GM23338 (cell line): ENCODE measurements around the gene PRSS3. TPM values are rescaled to one million over a fixed set of nuclear protein-coding genes. Genes with fewer than 3 reads are reported as not detected.
"Not testable (repeated sequence)": the region's sequence is repeated elsewhere in the genome, so short reads cannot be mapped to it uniquely, and the experiment has no call there.

Source experiments
- ATAC-seq: fragments of 200-7000 bp; cut with Tn5 transposase; 3 replicates; pipeline ENCODE4 v1.9.1; 2020
- DNase-seq: peaks from one replicate; pipeline ENCODE4 v3.0.0-alpha.2; 2015; ENCODE audit warnings: low spot score
- H2AFZ ChIP-seq: fragments of 200-600 bp; sonication (generic); 2 replicates; pipeline ENCODE4 v1.8.0; 2016; ENCODE audit warnings: antibody characterized with exemption, mild to moderate bottlenecking, moderate library complexity
- H3F3A ChIP-seq: fragments of 200-600 bp; sonication (generic); replicated peaks from 2 replicates; pipeline ENCODE4 v1.8.0; 2017; ENCODE audit warnings: antibody characterized with exemption, mixed run types, low read depth
- H3K27ac ChIP-seq: fragments of 200-600 bp; sonication (generic); 2 replicates; pipeline ENCODE4 v1.6.1; 2016; ENCODE audit warnings: low read depth
- H3K27me3 ChIP-seq: fragments of 200-600 bp; sonication (generic); 2 replicates; pipeline ENCODE4 v1.8.0; 2016; ENCODE audit warnings: mild to moderate bottlenecking, mixed run types, moderate library complexity; ENCODE audit not compliant: insufficient read depth
- H3K36me3 ChIP-seq: fragments of 200-600 bp; sonication (generic); 2 replicates; pipeline ENCODE4 v1.8.0; 2016; ENCODE audit warnings: mild to moderate bottlenecking; ENCODE audit not compliant: insufficient read depth
- H3K4me1 ChIP-seq: fragments of 200-600 bp; sonication (generic); 2 replicates; pipeline ENCODE4 v1.8.0; 2016; ENCODE audit warnings: mild to moderate bottlenecking, moderate library complexity; ENCODE audit not compliant: insufficient read depth
- H3K4me2 ChIP-seq: fragments of 200-600 bp; sonication (generic); 2 replicates; pipeline ENCODE4 v1.7.1; 2017; ENCODE audit warnings: mixed run types
- H3K4me3 ChIP-seq: fragments of 200-600 bp; sonication (generic); 2 replicates; pipeline ENCODE4 v1.6.1; 2016; ENCODE audit warnings: mixed run types
- H3K79me2 ChIP-seq: fragments of 200-600 bp; sonication (generic); replicated peaks from 2 replicates; pipeline ENCODE4 v1.8.0; 2017; ENCODE audit warnings: mild to moderate bottlenecking; ENCODE audit not compliant: insufficient read depth
- H3K9me2 ChIP-seq: fragments of 200-600 bp; sonication (generic); 2 replicates; pipeline ENCODE4 v1.8.0; 2017; ENCODE audit not compliant: insufficient read depth
- H4K20me1 ChIP-seq: fragments of 200-600 bp; sonication (generic); replicated peaks from 2 replicates; pipeline ENCODE4 v1.8.0; 2017; ENCODE audit warnings: mild to moderate bottlenecking; ENCODE audit not compliant: insufficient read depth
- H3K27ac Mint-ChIP-seq: 2 replicates; pipeline ENCODE4 v1.8.0; 2020; ENCODE audit warnings: inconsistent platforms, mild to moderate bottlenecking, moderate library complexity, mixed read lengths
- H3K27me3 Mint-ChIP-seq: 3 replicates; pipeline ENCODE4 v1.8.0; 2022; ENCODE audit warnings: low read depth, mild to moderate bottlenecking, moderate library complexity, mixed read lengths, inconsistent platforms; ENCODE audit not compliant: insufficient read depth, poor library complexity
- H3K36me3 Mint-ChIP-seq: 3 replicates; pipeline ENCODE4 v1.8.0; 2021; ENCODE audit warnings: low read depth, mild to moderate bottlenecking, inconsistent platforms, moderate library complexity, mixed read lengths
- H3K4me1 Mint-ChIP-seq: 3 replicates; pipeline ENCODE4 v1.8.0; 2020; ENCODE audit warnings: mild to moderate bottlenecking, inconsistent platforms, mixed read lengths
- H3K4me3 Mint-ChIP-seq: 3 replicates; pipeline ENCODE4 v1.8.0; 2021; ENCODE audit warnings: moderate library complexity, mild to moderate bottlenecking, inconsistent platforms, mixed read lengths
- H3K9me3 Mint-ChIP-seq: 3 replicates; pipeline ENCODE4 v1.8.0; 2020; ENCODE audit warnings: moderate library complexity, mild to moderate bottlenecking, inconsistent platforms, mixed read lengths
- CREB1 ChIP-seq: fragments of 250-450 bp; sonication (Bioruptor Pico); IDR thresholded peaks from 2 replicates; pipeline ENCODE4 v1.5.0; 2020; ENCODE audit warnings: low read depth, mild to moderate bottlenecking, moderate library complexity
- EZH2 ChIP-seq: fragments of 200-600 bp; sonication (generic); IDR thresholded peaks from one replicate; pipeline ENCODE4 v1.8.0; 2017; ENCODE audit warnings: antibody characterized with exemption, mild to moderate bottlenecking, low read depth; ENCODE audit not compliant: unreplicated experiment
- POLR2AphosphoS5 ChIP-seq: IDR thresholded peaks from 2 replicates; pipeline ENCODE4 v1.6.1; 2016; ENCODE audit warnings: antibody characterized with exemption, low read depth
- STAT1 ChIP-seq: IDR thresholded peaks from one replicate; pipeline ENCODE4 v1.6.1; 2016; ENCODE audit warnings: antibody characterized with exemption; ENCODE audit not compliant: unreplicated experiment
- ZNF114 ChIP-seq: fragments of 250-450 bp; sonication (Bioruptor Pico); IDR thresholded peaks from 2 replicates; pipeline ENCODE4 v1.5.0; 2020; ENCODE audit warnings: mild to moderate bottlenecking, moderate library complexity
- ZNF331 ChIP-seq: fragments of 250-450 bp; sonication (Bioruptor Pico); IDR thresholded peaks from 2 replicates; pipeline ENCODE4 v1.5.0; 2020; ENCODE audit warnings: low read depth, mild to moderate bottlenecking, moderate library complexity
- polyA plus RNA-seq: library from polyadenylated mRNA; unstranded; fragments of >200 nt; fragmentation: Nextera tagmentation; extraction: Ambion mirVana; gene quantifications from 2 replicates; pipeline ENCODE4 v1.2.1, GENCODE V29; 2016
- total RNA-seq: library from RNA; depleted of rRNA; stranded (reverse); fragments of >200 nt; shearing (Covaris generic); gene quantifications from 2 replicates; pipeline ENCODE4 v1.2.3, GENCODE V29; 2014
- TF ChIP-seq, protein P1 (sequence below): IDR thresholded peaks from one replicate; pipeline ENCODE4 v1.6.1; 2018; ENCODE audit warnings: antibody characterized with exemption; ENCODE audit not compliant: unreplicated experiment

PRSS3 gene
- total and polyA plus RNA-seq, 2 experiments from 2014 or later = 4.2 to 4.5 TPM

DNA sequence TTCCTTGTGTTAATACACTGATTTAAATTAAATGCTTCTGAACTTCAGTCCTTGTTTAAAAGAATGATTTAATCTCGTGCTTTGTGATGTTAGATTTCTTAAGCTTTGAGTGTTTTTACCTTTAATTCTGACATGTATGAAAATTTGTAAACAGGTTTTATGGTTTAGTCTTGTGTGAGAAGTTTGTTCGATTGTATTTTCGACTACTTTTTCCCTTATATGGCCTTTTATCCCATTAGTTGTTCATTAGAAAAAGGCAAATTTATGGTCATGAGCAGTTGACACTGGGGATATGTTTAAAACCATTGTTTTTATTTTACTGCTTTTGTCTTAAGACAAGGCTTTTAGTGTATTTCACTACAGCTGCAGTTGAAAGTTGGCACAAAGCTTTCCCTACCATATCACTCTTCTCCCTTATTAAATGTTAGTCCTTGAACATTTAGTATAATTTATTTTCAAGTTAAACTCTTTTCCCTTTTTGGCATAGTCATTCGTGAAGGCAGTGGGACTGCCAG is 24.9 kb downstream of the PRSS3 start (continued):
- TF ChIP-seq, protein P1, sequence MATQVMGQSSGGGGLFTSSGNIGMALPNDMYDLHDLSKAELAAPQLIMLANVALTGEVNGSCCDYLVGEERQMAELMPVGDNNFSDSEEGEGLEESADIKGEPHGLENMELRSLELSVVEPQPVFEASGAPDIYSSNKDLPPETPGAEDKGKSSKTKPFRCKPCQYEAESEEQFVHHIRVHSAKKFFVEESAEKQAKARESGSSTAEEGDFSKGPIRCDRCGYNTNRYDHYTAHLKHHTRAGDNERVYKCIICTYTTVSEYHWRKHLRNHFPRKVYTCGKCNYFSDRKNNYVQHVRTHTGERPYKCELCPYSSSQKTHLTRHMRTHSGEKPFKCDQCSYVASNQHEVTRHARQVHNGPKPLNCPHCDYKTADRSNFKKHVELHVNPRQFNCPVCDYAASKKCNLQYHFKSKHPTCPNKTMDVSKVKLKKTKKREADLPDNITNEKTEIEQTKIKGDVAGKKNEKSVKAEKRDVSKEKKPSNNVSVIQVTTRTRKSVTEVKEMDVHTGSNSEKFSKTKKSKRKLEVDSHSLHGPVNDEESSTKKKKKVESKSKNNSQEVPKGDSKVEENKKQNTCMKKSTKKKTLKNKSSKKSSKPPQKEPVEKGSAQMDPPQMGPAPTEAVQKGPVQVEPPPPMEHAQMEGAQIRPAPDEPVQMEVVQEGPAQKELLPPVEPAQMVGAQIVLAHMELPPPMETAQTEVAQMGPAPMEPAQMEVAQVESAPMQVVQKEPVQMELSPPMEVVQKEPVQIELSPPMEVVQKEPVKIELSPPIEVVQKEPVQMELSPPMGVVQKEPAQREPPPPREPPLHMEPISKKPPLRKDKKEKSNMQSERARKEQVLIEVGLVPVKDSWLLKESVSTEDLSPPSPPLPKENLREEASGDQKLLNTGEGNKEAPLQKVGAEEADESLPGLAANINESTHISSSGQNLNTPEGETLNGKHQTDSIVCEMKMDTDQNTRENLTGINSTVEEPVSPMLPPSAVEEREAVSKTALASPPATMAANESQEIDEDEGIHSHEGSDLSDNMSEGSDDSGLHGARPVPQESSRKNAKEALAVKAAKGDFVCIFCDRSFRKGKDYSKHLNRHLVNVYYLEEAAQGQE = no peak
- TF ChIP-seq ZNF114 (CRISPR knock-in tag) (no peak), STAT1 (no peak)

DNA sequence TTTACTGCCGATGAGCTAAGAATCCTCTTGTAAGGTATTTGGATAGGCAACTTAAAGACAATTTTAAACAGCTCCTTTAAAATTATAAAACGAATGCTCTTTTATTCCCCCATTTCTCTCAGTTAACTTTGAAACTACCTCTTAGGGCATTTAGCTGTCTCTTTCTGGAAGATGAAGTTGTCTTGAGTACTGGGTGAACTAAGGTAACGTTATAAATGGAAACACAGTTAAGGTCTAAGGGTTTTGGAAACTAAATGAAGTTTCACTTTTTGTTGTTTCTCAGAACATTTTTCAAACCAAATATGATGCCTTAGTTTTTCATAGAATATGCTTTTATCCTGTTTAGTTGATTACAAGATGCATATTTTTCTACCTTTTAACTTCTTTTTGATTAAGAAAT is 28.4 kb downstream of the PRSS3 start:
- Histone ChIP-seq H3K4me3 (no peak overlapping the region), H3K36me3 (no peaks in the 10 kb centered on the region; the same call in 1 of the 2 replicates), H4K20me1 (peaks cover 38% of the 10 kb centered on the region), H3F3A (no peaks in the 10 kb centered on the region), H3K9me2 (no peaks in the 10 kb centered on the region), H3K27me3 (no peaks in the 10 kb centered on the region), H3K4me2 (no peak overlapping the region), H2AFZ (no peak overlapping the region), H3K4me1 (peaks cover 17% of the 10 kb centered on the region), H3K79me2 (peaks cover 100% of the 10 kb centered on the region), H3K27ac (no peak overlapping the region)
- H3K27ac Mint-ChIP-seq = no peak overlapping the region
- peaks cover 10% of the 10 kb centered on the region for H3K36me3 Mint-ChIP-seq
- no peak overlapping the region for H3K4me3 Mint-ChIP-seq
- H3K9me3 Mint-ChIP-seq = no peaks in the 10 kb centered on the region
- TF ChIP-seq, protein P1 = no peak
- TF ChIP-seq EZH2 = no peak
- TF ChIP-seq POLR2AphosphoS5 = no peak
- TF ChIP-seq ZNF331 (CRISPR knock-in tag) = no peak
- TF ChIP-seq CREB1 (CRISPR knock-in tag) = no peak
- ATAC-seq = no peak
- peaks cover under 1% of the 10 kb centered on the region for H3K27me3 Mint-ChIP-seq
- peaks cover 20% of the 10 kb centered on the region for H3K4me1 Mint-ChIP-seq
- DNase-seq = no peak

DNA sequence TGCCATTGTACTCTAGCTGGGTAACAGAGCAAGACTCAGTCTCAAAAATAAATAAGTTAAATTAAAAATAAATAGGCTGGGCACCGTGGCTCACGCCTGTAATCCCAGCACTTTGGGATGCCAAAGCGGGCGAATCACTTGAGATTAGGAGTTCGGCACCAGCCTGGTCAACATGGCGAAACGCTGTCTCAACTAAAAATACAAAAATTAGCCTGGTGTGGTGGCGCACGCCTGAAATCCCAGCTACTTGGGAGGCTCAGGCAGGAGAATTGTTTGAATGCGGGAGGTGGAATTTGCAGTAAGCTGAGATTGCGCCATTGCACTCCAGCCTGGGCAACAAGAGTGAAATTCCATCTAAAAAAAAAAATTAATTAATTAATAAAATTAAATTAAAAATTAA is 31.9 kb downstream of the PRSS3 start:
- Histone ChIP-seq H3K79me2 (peaks cover 100% of the 10 kb centered on the region), H4K20me1 (peaks cover 32% of the 10 kb centered on the region)
- H3K27me3 ChIP-seq, H3F3A ChIP-seq, H3K27ac ChIP-seq, H3K4me3 Mint-ChIP-seq, H3K9me2 ChIP-seq, H3K4me1 ChIP-seq, DNase-seq, H2AFZ ChIP-seq, H3K36me3 Mint-ChIP-seq, H3K9me3 Mint-ChIP-seq, H3K4me1 Mint-ChIP-seq, H3K27me3 Mint-ChIP-seq, H3K36me3 ChIP-seq, H3K27ac Mint-ChIP-seq, H3K4me3 ChIP-seq, H3K4me2 ChIP-seq, ATAC-seq: not testable (repeated sequence)

DNA sequence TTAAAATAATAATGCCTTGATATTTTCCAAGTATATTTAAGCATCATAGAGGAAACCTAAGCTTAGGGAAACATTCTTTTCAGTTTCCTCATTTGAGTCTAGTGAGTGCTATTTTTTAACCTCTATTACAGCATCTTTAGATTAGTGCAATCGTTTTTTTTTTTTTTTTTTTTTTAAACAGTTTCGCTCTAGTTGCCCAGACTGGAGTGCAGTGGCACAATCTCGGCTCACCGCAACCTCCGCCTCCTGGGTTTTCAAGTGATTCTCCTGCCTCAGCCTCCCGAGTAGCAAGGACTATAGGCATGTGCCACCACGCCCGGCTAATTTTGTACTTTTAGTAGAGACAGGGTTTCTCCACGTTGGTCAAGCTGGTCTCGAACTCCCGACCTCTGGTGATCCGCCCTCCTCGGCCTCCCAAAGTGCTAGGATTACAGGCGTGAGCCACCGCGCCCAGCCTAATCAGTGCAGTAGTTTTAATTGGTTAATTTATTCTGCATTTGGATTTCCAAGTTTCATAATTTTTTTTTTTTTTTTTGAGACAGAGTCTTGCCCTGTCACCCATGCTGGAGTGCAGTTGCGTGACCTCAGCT is 34.4 kb downstream of the PRSS3 start:
- H2AFZ ChIP-seq, H3K27ac ChIP-seq, H3K36me3 ChIP-seq, DNase-seq, H3K9me2 ChIP-seq, H3K27ac Mint-ChIP-seq, H3K9me3 Mint-ChIP-seq, H3K4me1 ChIP-seq, H3K27me3 Mint-ChIP-seq, H3K27me3 ChIP-seq, H3K4me3 ChIP-seq, H3K4me3 Mint-ChIP-seq, H3F3A ChIP-seq, H3K4me2 ChIP-seq, ATAC-seq, H3K36me3 Mint-ChIP-seq, H3K4me1 Mint-ChIP-seq: not testable (repeated sequence)
- peaks cover 30% of the 10 kb centered on the region for H4K20me1 ChIP-seq
- H3K79me2 ChIP-seq = peaks cover 100% of the 10 kb centered on the region
